PFSK-1 (cell line): ENCODE measurements around the gene STMND1.

ENCODE experiments used
- POLR2AphosphoS5 ChIP-seq: IDR thresholded peaks from 2 replicates; pipeline ENCODE4 v1.6.1; 2012; ENCODE audit warnings: low read depth, mild to moderate bottlenecking, control low read depth, low read length, moderate library complexity
- REST ChIP-seq, 2 experiments: IDR thresholded peaks; 2 replicates each; pipeline versions ENCODE4 v1.6.1 to v1.8.0; 2011 to 2012; ENCODE audit warnings: low read depth in 2 of 2, low read length in 2 of 2, control low read depth in 1 of 2, inconsistent platforms in 1 of 2, mild to moderate bottlenecking in 1 of 2, moderate library complexity in 1 of 2; ENCODE audit not compliant: insufficient read depth in 1 of 2
- SIN3A ChIP-seq: IDR thresholded peaks from 2 replicates; pipeline ENCODE4 v1.6.1; 2012; ENCODE audit warnings: mild to moderate bottlenecking, low read length, moderate library complexity, borderline replicate concordance; ENCODE audit not compliant: insufficient read depth
- TAF1 ChIP-seq: IDR thresholded peaks from 2 replicates; pipeline ENCODE4 v1.6.1; 2012; ENCODE audit warnings: low read length, control low read depth, borderline replicate concordance; ENCODE audit not compliant: insufficient read depth

GRCh38 chr6:17172836-17173470, 71.1 kb downstream of the STMND1 start:
- TF ChIP-seq POLR2AphosphoS5 (no peak), TAF1 (no peak), REST (IDR thresholded peaks at IDR 0.05; ENCODE audit: insufficient read depth in 1 of 2, low read depth in 2 of 2, low read length in 2 of 2) (no peak), SIN3A (no peak)
